Activated naive CD8-positive, alpha-beta T cell treated with anti-CD3 and anti-CD28 coated beads for 36 hours (primary cell): ENCODE measurements around the gene SCAPER. TPM values are rescaled to one million over a fixed set of nuclear protein-coding genes. Genes with fewer than 3 reads are reported as not detected.
"Not testable (repeated sequence)": the region's sequence is repeated elsewhere in the genome, so short reads cannot be mapped to it uniquely, and the experiment has no call there.

Experiments
- DNase-seq: peaks from one replicate; pipeline ENCODE4 v3.0.0; 2021
- H3K27ac Mint-ChIP-seq: one replicate; pipeline ENCODE4 v1.8.0; 2022; ENCODE audit warnings: mild to moderate bottlenecking, moderate library complexity, mixed read lengths
- H3K27me3 Mint-ChIP-seq: one replicate; pipeline ENCODE4 v1.8.0; 2022; ENCODE audit warnings: mild to moderate bottlenecking, mixed read lengths
- H3K36me3 Mint-ChIP-seq: one replicate; pipeline ENCODE4 v1.8.0; 2021; ENCODE audit warnings: mild to moderate bottlenecking, mixed read lengths
- H3K4me1 Mint-ChIP-seq: one replicate; pipeline ENCODE4 v1.8.0; 2021; ENCODE audit warnings: mixed read lengths
- H3K4me3 Mint-ChIP-seq: one replicate; pipeline ENCODE4 v1.8.0; 2022; ENCODE audit warnings: mild to moderate bottlenecking, moderate library complexity, mixed read lengths
- H3K9me3 Mint-ChIP-seq: one replicate; pipeline ENCODE4 v1.8.0; 2022; ENCODE audit warnings: mixed read lengths
- total RNA-seq, 2 experiments: library from RNA; stranded (reverse); gene quantifications; one replicate each; pipeline ENCODE4 v1.2.3, GENCODE V29; 2021

Gene SCAPER
- total RNA-seq, 2 experiments from 2014 or later = 20.8 to 21.3 TPM

DNA sequence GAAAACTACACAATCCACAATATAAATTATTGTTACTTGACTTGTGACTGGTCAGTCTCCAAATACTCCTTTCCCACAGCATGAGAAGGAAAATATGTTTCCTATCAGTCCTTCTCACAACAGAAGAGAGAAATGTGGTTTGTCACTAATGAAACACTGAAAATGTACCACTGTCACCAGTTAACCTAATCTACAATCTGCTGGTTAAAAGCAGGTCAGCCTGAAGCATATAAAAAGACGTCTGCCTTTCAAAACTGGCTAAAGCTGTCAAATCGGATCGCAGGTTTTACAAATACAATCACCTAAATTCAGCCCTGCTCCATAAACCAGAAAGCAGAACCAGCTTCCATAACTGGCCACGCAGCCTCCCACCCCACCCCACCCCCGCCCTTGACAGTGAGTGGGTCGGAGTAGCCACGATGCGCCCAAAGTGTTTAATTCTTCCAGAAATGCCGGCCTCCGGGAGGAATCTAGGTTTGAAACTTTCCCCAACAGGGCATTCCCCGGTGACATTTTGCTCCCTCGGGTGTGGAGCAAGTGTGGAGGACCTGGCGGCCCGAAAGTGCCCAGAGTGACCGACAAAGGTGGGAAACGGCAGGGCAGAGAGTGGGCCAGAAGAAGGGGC, 594.6 kb downstream of the SCAPER start:
- H3K4me3 Mint-ChIP-seq = peak overlapping the region; percentile 88
- H3K27ac Mint-ChIP-seq = peak overlapping the region; percentile 85
- peaks cover 17% of the 10 kb centered on the region for H3K36me3 Mint-ChIP-seq
- H3K27me3 Mint-ChIP-seq = no peaks in the 10 kb centered on the region
- H3K4me1 Mint-ChIP-seq = peaks cover 34% of the 10 kb centered on the region
- H3K9me3 Mint-ChIP-seq = peaks cover 1% of the 10 kb centered on the region
- DNase-seq = no peak

DNA sequence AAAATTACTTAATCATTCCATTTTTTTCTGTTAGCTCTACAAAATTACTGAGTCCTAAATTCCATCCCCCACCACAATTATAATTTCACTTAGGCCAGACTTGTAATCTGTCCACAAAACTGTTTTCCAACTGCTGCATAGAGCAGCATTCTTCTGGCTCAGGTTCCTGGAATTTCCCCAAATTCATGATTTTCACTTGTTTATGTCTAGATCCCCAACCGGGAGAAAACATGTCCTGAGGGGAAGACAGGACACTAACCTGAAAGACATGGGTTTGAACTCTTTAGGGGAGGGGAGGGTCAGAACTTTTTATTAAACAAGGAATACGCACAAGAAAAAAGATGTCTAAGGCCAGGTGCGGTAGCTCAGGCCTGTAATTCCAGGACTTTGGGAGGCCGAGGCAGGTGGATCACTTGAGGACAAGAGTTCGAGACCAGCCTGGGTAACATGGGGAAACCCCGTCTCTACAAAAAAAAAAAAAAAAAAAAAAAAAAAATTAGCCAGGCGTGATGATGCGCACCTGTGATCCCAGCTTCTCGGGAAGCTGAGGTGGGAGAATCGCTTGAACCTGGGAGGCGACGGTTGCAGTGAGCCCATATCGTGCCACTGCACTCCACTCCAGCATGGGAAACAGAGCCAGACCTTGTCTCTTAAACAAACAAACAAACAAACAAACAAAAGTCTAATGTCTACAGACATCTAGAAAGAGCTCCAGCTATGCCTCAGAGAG, 595.4 kb downstream of the SCAPER start:
- no peaks in the 10 kb centered on the region for H3K27me3 Mint-ChIP-seq
- no peak for DNase-seq
- H3K4me1 Mint-ChIP-seq = peaks cover 34% of the 10 kb centered on the region
- H3K9me3 Mint-ChIP-seq = peaks cover 4% of the 10 kb centered on the region
- H3K36me3 Mint-ChIP-seq = peaks cover 23% of the 10 kb centered on the region
- H3K4me3 Mint-ChIP-seq = peak overlapping the region; percentile 88
- no peak overlapping the region for H3K27ac Mint-ChIP-seq

DNA sequence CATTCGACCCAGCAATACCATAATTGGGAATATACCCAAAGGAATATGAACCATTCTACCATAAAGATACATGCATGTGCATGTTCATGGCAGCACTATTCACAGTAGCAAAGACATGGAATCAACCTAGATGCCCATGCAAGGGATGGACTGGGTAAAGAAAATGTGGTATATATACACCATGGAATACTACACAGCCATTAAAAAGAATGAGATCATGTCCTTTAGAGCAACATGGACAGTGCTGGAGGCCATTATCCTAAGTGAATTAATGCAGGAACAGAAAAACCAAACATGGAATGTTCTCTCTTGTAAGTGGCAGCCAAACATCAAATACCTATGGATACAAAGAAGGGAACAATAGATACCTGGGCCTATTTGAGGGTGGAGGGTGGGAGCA, 601.2 kb downstream of the SCAPER start:
- no peaks in the 10 kb centered on the region for H3K27me3 Mint-ChIP-seq
- no peak overlapping the region for H3K4me3 Mint-ChIP-seq
- peaks cover 3% of the 10 kb centered on the region for H3K9me3 Mint-ChIP-seq
- no peak overlapping the region for H3K27ac Mint-ChIP-seq
- peaks cover 27% of the 10 kb centered on the region for H3K4me1 Mint-ChIP-seq
- no peak for DNase-seq
- H3K36me3 Mint-ChIP-seq = peaks cover 31% of the 10 kb centered on the region

GRCh38 chr15:76299786-76300185, 605.4 kb downstream of the SCAPER start:
- no peak overlapping the region for H3K27ac Mint-ChIP-seq
- H3K4me3 Mint-ChIP-seq = no peak overlapping the region
- H3K27me3 Mint-ChIP-seq = no peaks in the 10 kb centered on the region
- no peaks in the 10 kb centered on the region for H3K9me3 Mint-ChIP-seq
- no peak for DNase-seq
- peaks cover 19% of the 10 kb centered on the region for H3K4me1 Mint-ChIP-seq
- H3K36me3 Mint-ChIP-seq = peaks cover 14% of the 10 kb centered on the region

DNA sequence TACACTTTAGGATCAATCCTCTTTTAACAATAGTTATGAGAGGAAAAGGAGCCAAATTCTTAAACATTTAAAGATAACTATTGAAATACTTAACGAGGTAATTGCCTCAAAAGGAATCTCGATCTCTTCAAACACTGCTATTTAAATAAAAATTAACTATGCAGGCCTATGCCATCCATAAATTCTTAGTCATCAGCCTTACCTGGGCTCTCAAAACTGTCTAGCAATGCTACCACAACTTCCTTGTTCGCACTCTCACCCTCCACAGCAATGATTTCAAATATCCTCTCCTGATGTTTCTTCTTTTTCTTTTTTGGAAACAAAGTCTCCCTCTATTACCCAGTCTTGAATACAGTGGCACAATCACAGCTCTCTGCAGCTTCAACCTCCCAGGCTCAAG, 606.2 kb downstream of the SCAPER start:
- Mint-ChIP-seq H3K9me3 (no peaks in the 10 kb centered on the region), H3K36me3 (peaks cover 8% of the 10 kb centered on the region), H3K27me3 (no peaks in the 10 kb centered on the region), H3K27ac (no peak overlapping the region), H3K4me3 (no peak overlapping the region), H3K4me1 (peaks cover 25% of the 10 kb centered on the region)
- DNase-seq = no peak

DNA sequence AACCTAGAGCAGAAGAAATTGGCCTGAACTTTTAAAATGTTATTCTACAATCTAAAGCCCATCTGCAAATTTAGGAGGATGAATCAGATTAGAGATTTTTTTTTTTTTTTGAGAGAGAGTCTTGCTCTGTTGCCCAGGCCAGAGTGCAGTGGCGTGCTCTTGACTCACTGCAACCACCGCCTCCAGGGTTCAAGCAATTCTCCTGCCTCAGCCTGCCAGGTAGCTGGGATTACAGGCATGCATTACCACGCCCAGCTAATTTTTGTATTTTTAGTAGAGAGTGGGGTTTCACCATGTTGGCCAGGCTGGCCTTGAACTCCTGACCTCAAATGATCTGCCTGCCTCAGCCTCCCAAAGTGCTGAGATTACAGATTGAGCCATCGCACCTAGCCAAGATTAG, 607.2 kb downstream of the SCAPER start:
- H3K4me3 Mint-ChIP-seq, H3K27me3 Mint-ChIP-seq, H3K36me3 Mint-ChIP-seq, H3K9me3 Mint-ChIP-seq, H3K27ac Mint-ChIP-seq, DNase-seq: not testable (repeated sequence)
- H3K4me1 Mint-ChIP-seq = peaks cover 30% of the 10 kb centered on the region

Other genes with a start within 250 kb of the SCAPER start
- 10 to 100 TPM; 27.9 to 30.3 TPM for gene RCN2, start 26.4 kb upstream of the SCAPER start, total RNA-seq
- gene PSTPIP1, start 89.8 kb upstream of the SCAPER start, total RNA-seq = 10 to 100 TPM; 93.4 to 94.5 TPM
- 10 to 100 TPM; 40.6 to 43.1 TPM for gene TSPAN3, start 165.8 kb upstream of the SCAPER start, total RNA-seq